GM20000 (cell line): ENCODE data around the gene KMT2A.
"Not testable (repeated sequence)": the region's sequence is repeated elsewhere in the genome, so short reads cannot be mapped to it uniquely, and the experiment has no call there.

Experiments used
- DNase-seq: peaks from one replicate; pipeline ENCODE4 v3.0.0; 2012; ENCODE audit warnings: low spot score
- TF ChIP-seq, protein P1 (sequence below): IDR thresholded peaks from 2 replicates; pipeline ENCODE4 v1.5.1; 2012; ENCODE audit warnings: mild to moderate bottlenecking, control low read depth; ENCODE audit errors: extremely low read depth, missing control alignments

KMT2A gene

DNA sequence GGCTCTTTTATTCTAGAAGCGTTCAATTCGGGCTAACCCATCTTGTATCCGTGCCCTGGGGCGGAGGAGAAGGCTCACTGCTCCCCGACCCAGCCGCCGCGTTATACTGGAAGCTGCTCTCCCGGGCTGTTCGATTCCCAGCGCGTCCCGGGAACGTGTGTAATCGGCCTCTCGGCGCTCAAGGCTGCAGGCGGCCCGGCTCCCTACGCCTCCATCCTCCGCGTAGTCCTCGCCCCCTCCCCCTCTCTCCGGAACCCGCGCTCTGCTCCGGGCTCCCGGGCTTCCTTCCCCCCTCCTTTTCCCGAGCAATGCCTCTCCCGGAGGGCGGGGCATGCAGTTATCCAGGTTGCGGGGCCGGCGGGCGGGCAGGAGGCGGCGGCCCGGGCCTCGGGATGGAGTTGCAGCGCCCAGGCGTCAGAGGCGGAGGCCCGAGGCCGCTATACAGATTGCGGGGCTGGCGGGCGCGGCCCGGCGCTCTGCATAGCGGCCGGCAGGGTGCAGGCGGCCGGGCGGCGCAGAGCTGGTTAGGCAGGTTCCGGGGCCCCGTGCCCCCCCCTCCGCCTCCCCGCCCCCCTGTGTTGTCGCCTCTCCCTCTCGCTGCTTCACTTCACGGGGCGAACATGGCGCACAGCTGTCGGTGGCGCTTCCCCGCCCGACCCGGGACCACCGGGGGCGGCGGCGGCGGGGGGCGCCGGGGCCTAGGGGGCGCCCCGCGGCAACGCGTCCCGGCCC, at the start of gene KMT2A:
KMT2A (plus strand) TSS at position 600 of the 732 bp plus-strand sequence; CDS start at position 621, 21 bp downstream.
- DNase-seq: peak; percentile 96
- TF ChIP-seq, protein P1, sequence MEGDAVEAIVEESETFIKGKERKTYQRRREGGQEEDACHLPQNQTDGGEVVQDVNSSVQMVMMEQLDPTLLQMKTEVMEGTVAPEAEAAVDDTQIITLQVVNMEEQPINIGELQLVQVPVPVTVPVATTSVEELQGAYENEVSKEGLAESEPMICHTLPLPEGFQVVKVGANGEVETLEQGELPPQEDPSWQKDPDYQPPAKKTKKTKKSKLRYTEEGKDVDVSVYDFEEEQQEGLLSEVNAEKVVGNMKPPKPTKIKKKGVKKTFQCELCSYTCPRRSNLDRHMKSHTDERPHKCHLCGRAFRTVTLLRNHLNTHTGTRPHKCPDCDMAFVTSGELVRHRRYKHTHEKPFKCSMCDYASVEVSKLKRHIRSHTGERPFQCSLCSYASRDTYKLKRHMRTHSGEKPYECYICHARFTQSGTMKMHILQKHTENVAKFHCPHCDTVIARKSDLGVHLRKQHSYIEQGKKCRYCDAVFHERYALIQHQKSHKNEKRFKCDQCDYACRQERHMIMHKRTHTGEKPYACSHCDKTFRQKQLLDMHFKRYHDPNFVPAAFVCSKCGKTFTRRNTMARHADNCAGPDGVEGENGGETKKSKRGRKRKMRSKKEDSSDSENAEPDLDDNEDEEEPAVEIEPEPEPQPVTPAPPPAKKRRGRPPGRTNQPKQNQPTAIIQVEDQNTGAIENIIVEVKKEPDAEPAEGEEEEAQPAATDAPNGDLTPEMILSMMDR: peak; percentile 85

DNA sequence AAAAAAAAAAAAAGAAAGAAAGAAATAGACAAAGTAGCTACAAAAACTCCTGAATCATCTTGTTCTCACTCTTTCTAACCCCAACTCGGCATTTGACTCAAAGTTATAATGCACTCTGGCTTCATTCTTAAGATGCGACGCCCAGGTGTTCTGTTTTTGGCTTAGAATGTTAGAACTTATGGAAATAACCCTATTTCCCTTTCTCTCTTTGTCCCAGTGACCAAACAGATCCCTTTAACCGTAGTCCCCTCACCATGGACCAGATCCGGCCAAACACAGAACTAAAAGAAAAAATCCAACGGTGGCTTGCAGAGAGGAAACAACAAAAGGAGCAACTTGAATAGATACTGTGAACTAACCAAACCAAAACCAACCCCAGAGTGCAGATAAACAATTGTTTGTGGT, 40.2 kb upstream of the KMT2A start:
- no peak for DNase-seq
- TF ChIP-seq, protein P1: no peak

DNA sequence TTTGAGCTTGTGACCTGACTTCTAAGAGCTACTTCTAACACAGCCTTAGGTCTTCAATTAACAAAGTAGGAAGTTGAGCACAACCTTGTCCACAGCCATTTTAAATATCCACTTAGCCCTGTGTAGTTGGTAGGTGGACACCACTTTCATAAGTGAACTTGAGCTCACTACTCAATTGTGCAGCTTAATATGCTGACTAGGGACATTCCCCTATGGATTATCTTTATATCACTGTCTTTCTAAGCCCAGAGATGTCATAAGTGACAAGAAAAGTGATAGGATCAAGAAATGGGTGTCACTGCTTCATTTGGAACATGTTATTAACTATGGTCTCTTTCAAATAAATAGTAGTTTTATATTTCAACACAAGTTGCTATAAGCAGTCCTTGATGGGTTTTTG, 38.8 kb upstream of the KMT2A start:
- no peak for DNase-seq
- TF ChIP-seq, protein P1: no peak

DNA sequence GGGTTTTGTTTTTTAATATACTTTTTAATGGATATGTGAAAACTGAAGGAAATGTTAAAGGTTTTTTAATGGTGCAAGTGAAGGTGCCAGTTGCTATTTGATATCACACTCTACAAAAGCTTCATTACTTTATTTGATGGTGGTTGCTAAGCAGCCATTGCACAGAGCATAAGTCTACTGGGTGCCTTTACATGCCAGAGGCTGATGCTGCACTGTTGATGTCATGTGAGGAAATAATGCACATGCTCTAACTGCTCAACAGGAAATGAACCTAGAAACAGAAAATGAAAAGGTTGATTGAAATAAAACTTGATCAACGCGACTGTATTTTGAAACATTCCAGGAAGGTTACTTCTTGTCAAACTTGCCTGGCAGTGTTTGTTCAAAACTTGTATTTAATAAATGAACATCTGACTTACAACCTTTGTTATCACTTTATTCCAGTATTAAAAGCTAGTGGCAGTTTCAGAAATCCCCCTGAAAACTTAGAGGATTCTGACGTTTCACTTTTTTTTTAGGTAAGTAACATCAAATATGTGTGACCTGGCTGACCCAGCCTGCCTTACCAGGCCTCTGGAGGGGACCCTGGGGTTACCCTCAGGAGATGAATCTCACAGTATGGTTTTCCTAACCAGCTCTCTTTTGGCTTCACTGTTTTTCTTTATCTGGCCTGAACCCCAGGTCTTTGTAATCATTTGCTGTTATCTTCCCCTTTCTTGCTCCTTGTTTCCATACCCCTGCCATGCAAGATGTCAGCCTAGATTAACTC, 37.3 kb upstream of the KMT2A start:
- DNase-seq: peak; percentile 12
- TF ChIP-seq, protein P1: no peak

DNA sequence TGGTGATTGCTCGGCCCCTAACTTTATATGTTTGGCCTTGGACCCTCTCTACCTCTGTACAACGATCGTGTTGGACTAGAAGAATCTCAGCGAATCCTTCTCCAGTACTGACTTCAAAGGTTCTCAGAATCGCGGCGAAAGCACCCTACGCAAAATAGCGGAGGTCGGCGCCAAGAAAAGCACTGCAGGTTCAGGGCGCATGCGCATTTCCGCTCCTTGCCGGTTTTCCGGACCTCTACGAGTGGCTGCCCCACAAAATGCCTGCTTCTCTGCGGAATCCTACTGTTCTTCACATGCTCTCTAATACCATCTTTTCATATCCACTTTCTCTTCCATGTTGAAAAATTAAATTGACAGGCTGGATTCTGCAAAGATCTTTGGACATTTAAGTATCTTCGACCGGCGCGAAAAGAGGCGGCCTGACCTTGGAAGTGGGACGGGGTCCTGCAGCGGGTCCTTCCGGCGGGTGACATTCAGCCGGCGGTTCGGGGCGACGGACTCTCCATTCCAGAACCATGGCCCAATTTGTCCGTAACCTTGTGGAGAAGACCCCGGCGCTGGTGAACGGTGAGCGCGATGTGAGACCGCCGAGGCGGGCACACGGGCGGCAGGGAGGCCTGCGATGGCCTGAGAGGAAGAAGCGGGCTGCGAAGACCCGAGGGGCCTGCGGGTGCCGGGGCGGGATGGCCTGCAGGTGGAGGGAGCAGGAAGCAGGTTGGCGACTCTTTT, 35.0 kb upstream of the KMT2A start, which contains the start of gene ATP5MG:
ATP5MG (plus strand) TSS at position 456 of the 729 bp plus-strand sequence; CDS start at position 516, 60 bp downstream.
- DNase-seq: peak; percentile 88
- TF ChIP-seq, protein P1: no peak

DNA sequence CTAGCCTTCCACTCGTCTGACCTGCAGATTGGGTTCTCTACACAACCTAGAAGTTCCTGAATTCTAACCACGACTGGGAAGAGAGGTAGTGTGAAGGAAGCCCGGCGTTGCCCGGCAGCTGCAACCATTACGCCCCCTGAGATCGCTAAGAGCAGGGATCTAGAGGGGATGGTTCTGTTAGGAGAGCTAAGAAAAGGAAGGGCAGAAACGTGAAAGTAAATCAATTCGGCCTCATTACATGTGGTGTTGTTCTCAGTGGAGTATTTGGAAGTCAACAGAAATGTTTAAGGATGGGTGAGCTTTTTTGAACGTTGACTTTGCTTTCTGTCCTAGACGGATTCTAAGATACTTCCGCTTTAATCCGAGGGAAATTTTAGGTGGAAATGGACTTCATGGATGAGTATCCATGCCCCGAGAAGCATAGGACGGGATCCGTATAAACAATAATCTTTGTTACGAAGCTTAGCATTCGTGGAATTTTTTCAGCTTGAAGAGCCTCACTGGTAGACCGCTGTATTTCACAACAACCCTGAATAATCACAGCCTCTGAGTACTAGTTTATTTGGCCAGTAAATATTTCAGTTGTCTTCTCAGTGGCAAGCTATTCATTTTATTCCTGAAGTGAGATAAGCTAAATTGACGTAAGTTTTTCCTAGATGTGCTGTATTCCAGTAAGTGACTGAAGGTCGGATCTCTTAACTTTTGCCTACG, 34.3 kb upstream of the KMT2A start:
- TF ChIP-seq, protein P1: no peak
- no peak for DNase-seq

DNA sequence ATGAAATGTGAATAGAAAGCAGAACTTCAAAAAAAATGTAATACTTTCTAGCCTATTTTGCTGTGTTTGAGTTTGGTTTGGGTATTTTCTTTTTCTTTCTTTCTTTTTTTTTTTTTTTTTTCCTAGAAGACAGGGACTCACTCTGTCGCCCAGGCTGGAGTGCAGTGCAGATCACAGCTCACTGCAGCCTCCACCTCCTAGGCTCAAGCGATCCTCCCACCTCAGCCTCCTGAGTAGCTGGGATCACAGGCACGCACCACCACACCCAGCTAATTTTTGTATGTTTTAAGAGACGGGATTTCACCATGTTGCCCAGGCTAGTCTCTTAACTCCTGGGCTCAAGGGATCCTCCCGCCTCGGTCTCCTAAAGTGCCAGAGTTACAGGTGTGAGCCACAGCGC, 33.7 kb upstream of the KMT2A start:
- DNase-seq: not testable (repeated sequence)
